SHP77 treated with DMSO at 0.1 percent for 48 hours (cell line): Measurements from ENCODE around the gene CROCC2.

Experiments used
- DNase-seq: peaks from one replicate; lab custom pipeline; 2025; lab: John Stamatoyannopoulos, UW

Gene CROCC2

DNA sequence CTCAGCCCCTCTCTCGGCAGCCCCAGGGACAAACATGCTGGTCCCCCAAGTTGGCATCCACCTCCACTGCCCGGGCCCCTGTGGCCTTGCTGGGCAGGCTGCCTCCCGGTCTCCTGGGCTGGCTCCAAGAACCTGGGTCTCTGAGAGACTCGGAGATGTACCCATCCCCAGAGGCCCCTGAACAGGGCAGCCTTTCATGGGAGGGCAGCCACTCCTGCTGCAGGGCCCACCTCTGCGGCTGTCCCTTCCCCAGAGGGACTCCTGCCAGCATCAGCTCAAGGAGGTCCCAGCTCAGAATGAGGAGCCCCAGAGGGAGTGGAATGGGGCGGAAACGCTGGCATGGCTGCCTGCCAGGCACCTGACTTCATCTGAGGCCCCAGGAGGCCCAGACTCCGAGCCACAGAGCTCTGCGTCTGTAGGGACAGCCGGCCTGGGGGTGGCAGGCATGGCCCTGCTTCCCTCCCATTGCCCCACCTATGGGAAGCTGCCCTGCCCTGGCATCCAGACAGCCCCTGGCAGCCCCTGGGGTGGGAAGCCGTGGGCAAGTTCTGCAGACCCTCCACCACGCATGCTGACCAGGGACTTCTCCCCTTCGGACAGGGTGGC lies 857 bp upstream of the CROCC2 start:
- DNase-seq: no peak

DNA sequence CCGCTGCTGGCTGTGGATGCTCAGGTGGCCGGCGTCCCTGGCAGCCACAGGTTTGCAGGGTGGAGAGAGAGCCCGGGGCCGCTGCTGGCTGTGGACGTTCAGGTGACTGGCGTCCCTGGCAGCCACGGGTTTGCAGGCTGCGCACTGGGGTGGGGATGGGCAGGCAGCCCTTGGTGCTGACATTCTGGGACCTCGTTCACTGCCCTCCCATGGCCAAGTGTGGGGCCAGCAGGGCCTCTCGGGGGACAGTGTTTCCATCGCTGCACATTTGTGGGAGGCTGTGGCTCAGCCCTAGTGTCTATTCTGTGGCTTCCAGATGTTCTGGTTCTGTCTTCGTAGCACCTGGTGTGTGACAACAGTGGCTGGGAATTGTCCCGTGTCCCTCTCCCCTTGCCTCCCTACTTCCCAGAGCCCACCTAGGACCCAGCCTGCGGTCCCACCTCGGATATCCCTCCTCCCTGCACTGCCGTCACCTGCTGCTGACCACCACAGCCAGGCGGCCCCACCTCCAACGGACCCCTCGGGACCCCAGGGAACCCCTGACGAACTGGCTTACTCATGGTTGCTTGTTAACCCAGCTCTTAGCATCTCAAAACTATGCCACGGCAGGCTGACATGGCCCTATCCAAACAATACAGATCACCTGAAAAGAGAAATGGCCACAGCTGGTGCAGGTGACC lies 915 bp downstream of the CROCC2 start:
- DNase-seq: no peak

DNA sequence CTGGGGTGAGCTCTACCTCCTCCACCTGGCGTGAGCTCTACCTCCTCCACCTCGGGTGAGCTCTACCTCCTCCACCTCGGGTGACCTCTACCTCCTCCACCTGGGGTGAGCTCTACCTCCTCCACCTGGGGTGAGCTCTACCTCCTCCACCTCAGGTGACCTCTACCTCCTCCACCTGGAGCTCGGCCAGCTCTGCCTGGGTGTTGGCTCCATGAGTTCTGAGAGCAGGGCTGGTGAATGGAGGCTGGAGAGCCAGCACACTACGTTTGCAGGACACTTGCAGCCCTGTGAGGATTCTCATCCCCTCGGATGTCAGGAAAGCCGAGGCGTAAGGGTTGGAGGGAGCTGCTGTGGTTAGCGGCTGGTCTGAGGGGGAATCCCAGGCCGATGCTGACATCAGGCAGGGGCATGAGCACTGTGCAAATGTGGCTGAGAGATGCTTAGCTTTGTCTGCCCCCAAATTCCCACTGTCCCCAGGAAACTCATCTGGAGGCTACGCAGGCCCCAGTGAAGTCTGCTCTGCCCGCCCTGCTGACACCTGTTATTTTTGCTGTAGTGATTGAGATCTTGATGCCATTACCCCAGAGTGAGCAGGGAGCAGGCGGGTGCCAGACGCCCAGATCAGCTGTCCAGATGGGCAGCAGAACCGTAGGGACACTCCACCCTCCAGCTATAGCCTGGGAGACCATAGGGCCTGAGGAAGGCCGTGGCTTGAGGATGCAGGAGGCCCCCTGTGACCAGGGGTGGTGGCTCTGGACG lies 3.3 kb downstream of the CROCC2 start:
- DNase-seq: no peak

DNA sequence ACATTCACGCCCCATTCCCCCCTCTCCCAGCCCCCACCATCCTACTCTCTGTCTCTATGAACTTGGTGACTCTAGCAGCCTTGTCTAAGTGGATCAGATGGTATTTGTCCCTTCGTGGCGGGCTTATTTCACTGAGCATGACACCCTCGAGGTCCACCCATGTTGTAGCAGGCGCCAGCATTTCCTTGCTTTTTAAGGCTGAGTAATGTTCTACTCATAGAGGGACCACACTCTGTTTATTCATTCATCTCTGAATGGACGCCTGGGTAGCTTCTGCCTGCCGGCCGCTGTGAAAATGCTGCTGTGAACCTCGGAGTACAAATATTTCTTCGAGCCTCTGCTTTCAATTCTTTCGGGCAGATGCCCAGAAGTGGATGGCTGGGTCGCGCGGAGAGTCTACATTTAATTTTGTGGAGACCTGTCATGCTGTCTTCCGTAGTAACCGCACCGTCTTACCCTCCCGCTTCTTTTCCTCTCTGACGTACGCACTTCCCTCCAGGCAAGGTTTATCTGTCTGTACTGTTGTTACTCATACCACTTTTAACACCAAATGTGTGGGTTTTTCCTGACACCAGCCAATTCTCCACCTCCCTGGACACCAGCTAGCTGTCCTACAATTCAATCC lies 5.6 kb downstream of the CROCC2 start:
- no peak for DNase-seq

DNA sequence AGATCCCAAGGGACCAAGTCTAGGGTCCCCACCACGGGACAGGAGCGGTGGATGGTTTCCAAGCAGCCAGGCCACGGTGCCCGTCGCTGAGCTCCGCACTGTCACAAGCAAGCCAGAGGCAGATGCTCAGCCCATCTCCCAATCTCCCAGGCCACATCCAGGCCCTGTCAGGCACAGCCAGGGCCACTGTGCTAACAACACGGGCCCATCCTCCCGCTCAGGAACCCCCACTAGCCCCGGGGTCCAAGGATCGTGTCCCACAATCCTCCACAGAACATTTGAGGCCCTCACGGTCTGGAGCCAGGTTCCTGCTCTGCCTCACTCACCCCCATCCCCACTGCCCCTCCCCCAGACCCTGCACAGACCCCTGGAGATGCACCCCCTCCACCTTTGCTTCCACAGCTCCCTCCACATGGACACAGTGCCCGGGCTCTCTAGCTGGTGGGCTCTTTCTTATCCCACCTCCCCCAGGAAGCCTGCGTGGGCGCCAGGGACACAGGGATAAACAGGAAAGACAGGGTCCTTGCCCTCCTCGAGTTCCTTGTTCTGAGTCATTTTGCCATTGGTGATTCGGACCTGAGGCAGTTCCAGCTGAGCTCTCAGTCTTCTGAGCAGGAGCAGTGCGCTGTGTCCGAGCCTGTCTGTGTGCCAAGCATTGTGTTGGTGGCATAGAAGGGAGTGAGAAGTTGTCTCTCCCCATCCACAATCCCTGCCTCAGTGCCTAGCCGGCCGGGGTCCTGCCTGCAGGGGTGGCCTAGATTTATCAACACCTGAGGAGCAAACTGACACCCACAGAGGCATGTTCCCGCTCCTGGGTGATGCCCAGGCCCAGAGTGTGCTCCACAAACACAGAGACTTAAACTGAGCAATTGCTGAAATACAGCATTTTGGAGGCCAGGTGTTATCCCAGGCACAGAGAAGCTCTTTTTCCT lies 7.0 kb downstream of the CROCC2 start:
- DNase-seq: no peak

DNA sequence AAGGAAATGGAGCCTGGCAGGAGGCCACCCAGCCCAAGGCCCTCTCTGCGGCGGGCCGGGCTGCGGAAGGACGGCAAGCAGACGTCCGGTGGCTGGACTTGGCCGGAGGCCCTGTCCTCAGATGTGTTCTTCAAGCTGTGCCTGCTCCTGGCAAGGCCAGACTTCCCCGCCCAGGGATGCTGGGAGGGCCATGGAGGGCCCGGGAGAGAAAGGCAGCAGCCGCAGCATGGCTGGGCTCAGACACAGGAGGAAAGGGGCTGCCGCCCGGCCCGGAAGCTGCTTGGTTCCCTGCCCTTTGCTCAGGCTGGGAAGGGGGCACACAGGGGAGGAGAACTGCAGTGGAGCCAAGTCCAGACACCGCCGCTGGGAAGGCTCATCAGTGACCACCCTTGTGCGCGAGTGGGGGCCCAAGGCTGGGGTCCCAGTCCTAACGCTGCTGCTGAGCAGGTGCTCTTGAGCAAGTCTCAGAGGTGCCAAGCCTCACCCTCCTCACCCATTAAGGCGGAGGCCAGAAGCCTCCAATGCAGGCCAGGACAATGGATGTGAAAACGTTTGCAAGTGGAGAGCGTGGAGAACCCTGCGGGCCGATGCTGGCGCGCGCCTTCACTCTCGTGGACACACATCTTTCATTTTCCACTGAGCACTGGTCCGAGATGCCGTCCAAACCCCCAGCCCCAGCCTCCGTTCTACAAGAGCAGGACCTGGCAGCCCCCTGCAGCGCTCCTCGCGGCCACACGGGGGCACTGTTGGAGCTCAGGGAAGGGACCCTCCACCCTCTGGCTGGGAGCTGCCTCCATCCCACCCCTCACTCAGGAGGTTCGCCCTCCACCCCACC lies 7.9 kb downstream of the CROCC2 start:
- peak; percentile 17 for DNase-seq

DNA sequence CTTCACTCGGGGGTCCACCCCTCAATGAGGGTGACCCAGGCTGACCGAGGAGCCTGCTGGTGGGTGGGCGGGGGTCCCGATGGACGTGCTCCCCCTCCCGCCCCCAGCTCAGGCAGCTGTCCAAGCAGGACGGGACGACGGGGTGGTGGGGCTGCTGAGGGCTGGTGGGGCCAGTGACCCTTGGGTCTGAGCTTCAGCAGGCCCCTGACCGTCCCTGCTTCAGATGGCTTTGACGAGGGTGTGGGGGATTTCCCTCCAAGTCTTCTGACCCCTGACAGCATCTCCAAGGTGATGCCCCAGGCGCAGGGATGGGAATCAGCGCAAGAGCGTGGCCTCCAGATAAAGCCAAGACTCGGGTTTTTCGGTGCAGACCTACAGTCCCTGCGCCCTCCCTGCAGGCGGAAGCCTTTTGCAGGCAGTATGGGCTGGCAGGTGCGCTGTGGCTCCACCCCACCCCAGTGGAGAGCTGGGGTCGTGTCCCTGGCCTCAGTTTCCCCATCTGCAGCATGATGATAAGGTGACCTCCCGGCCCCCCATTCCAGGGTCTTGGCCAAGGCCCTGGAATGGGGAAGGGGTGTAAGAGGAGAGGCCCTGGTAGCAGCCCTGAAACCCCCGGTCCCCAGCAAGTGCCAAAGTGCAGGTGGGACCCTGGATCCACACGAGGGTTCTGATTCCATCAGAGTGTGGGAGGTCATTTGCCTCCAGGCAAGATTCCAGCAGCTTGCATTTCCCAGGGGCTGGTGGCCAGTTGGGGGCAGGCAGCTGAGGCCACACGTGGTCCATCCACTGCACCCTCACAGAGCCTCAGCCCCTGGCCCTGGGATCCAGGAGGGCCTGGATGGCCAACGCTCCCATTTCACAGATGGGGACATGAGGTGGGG lies 8.7 kb downstream of the CROCC2 start:
- no peak for DNase-seq

DNA sequence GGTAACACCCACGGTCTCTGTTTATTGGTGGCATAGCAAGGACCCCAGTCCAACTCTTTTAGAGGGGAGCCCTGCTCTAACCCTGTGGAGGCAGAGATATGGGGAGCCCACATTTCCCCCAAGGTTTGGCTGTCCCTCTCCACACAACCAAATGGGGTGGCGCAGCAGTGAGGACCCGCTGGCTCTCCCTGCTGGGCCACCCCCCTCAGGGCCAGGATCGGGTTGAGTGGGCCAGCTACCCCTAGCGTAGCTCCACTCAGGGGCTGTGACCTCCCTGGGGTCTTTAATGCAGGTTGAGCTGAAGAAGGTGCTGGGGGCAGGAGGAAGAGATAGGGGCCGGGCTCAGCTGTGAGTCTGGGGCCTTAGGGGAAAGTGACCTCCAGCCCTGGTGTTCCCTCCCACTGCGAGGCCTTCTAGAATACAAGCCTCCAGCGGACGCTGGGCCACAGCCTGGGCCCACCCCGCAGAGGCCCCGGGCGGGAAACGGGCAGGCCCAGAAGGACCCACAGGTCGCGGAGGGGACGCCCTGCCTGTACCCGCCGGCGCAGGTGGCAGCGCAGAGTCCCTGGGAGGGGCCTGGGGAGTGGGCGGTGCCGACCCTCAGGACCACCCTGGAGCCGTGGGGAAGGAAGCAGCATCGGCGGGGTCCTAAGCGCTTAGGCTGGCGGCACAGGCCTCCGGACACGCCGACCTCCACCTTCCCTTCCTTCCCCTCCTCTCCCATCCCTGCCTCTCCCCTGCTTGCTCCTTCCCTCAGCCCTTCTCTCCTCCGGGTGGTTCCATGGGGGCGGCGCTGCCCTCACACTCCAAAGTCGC lies 9.6 kb downstream of the CROCC2 start:
- DNase-seq: no peak

DNA sequence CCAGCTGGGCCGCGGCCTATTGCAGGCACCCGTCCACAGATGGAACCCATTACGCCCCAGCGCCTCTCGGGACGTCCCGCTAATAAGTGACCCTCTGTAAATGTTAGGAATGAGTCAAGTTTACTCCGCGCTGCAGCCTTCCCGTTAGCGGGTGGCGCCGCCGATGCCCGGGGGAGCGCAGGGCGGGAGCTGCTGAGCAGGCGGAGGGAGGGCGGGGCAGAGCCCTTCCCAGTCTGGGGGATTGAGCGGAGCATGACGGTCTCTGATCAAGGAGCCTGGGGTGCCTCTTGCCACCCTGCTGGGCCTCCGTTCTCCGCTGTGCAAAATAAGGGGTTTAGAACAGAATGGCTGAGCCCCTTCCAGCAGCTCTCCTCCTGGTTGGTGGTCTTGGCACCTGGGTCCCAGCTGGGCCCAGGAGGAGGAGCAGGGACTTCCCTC lies 10.5 kb downstream of the CROCC2 start:
- DNase-seq: no peak

DNA sequence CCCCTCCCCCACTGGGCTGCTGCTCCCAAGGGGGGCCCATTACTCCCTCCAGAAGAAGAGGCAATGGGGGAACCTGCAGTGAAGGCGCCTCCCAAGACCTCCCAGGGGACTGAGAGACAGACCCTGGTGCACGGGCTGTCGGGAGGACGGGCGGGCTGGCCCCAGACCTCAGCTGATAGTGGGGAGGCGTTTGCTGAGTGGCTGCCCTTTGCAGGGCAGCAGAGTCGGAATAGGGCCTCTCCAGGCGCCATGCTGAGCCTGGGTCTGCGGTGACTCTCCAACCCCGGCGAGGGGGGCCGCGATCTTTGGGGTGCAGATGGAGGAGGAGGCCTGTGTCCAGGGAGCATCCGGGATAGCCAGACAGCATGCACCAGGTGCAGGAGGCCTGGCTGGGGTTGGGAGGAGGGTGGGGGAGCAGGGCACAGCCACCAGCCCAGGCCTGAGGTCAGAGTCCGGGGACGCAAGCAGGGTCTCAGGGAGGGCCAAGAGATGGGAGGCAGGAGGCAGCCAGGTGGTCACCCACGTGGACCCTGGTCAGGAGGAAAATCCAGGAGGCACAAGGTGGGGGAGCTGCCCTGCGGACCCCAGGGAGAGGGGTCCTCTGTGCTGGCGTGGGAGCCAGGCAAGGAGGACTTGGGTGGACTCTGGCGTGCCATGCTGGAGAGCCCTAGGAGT lies 11.0 kb downstream of the CROCC2 start:
- DNase-seq: no peak

DNA sequence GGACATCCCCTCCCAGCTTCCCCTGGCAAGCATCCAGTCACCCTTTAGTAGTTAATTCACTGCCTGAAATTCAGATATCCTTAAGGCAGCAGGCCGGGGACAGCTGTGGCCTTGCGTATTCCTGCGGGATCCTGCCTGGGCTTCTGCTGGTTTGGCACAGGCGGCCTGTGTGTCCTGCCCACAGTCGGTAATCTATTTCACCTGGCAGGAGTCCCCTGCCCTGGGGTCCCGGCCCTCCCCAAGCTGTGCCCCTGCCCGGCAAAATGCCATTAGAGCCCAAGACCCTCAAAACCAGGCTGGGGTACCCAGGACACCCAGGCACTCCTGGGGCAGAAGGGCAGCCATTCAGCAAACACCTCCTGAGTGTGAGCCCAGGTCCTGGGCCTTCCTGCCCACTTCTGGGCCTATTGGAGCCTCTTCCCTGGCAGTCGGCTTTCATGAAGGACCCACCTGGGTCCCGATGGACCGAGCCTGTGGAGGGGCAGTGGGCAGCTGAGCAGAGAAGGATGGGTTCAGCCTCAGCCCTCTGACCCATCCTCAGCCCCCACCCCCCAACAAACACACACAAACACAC lies 11.6 kb downstream of the CROCC2 start:
- no peak for DNase-seq

DNA sequence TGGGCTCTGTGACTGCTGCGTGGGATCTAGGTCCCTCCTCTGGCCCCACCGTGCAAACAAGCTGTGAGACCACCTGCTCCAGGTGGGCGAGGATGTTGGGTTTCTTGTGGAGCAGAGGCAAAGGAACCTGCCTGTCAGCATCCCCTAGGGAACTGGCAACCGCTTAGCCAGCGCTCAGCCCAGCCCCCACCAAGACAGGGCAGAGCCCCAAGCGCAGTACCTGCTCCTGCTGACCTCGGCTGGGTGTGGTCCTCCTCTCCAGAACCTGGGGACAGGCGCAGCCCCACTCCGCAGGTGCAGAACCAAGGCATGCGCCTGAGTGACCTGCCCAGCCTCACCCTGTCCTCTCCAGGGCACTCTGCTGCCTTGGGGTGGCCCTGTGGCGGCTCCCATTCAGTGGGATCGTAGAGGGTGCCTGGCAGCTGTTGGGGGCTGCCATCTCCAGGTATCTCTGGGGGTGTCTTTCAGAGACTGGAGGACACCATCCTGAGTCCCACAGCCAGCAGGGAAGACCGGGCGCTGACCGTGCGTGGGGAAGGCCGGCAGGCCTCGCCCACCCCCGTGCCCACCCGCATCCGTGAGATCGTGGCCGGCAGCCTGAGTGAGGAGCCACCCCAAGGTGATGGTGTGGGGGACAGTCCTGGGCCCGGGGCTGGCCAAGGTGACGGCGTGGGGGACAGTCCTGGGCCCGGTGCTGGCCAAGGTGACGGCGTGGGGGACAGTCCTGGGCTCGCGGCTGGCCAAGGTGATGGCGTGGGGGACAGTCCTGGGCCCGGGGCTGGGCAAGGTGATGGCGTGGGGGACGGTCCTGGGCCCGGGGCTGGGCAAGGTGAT lies 12.3 kb downstream of the CROCC2 start:
- no peak for DNase-seq

DNA sequence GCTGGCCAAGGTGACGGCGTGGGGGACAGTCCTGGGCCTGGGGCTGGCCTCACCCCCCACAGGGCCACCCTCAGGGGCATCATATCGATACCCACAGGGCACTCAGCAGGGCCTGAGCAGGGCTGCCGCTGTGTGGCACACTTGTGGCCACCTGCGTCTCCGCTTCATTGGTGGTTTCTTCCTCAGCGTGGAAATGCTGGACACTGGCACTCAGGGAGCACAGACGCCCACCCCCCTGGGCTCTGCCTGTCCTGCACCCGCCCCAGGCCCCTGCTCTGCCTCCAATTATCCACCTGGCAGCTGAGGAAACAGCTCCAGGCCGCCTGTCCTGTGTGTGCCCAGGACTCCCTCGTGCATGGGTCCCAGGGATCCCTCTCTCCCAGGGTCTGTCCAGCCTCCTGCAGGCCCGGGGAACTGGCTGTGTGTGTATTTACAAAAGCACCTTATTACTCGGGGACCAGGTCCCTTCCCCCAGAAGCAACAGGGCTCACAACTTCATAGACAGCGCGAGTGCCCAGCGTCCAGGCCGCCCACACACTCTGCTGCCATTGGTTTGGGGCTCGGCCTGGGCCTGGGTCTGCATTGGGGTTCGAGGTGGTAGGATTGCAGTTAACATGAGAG lies 13.1 kb downstream of the CROCC2 start:
- DNase-seq: no peak

DNA sequence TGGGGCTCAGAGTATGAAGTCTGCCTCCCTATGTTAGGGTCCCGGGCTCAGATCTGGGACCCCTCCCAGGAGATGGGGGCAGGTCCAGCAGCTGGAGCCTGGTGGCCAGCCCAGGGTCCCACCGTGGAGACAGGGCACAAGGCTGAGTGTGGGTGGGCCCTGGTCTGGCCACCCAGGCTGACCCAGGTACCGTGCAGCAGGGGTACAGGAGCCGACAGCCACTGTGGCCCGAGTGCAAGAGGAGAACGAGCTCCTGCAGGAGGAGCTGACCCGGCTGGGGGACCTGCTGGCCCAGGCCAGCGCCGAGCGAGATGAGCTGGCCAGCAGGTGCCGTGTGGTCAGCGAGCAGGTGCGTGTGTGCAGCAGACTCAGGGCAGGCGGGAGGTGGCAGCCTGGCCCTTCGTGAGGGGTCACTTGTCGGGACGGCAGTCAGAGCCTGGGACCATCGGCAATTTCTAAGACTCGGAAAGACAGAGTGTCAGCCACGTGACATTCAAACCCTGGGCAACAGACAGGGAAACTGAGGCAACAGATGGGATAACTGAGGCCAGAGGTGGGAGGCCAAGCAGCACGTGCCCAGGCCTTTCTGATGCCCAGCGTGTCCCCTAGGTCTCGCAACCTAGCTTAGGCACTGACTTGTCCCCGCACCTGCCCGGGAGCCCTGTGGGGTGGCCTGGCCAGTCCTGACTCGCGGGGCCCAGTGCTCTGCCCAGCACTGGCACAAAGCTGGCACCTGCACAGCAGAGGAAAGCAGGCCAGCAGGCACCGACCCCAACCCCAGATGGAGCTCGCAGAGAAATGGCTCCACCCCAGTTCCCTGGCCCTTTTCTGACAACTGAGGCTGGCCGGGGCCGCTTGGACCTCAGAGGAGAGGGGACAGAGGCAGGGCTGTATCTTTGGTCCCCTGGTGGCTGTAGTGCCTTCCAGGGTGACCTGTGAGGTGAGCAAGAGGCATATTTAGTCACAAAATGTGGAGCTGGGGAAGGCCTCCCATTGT lies 13.9 kb downstream of the CROCC2 start:
- no peak for DNase-seq

DNA sequence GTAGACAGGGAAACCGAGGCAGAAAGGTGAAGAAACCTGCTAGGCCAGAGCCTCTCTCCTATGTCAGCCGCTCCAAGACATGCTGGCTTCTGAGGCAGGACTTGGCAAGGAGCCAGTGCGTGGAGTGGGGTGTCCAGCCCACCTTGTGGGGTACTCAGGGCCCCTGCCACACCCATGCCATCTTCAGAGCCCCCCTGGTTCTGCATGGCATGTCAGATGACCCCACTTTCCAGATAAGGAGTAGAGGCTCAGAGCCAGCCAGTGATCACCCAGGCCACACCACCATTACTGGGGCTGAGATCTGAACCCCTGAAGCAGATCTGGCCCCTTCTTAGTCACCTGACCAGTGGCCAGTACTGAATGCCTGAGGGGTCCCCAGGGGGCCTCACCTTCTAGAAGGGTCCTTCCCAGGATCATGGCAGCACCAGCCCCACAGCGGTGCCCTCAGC lies 14.7 kb downstream of the CROCC2 start:
- no peak for DNase-seq
